Measurements from ENCODE around the gene PIK3R6. TPM values are rescaled to one million over a fixed set of nuclear protein-coding genes. Genes with fewer than 3 reads are reported as not detected.

The PIK3R6 gene
- total and polyA plus RNA-seq, 2 experiments from 2014 or later: 0.11 to 0.24 TPM

- Mint-ChIP-seq H3K9me3 (no peaks in the 10 kb centered on the region), H3K4me1 (peaks cover 2% of the 10 kb centered on the region), H3K4me3 (no peak overlapping the region), H3K27ac (no peak overlapping the region), H3K27me3 (ENCODE audit: insufficient read depth, low read depth, poor library complexity) (peaks cover 6% of the 10 kb centered on the region), H3K36me3 (ENCODE audit: low read depth) (no peaks in the 10 kb centered on the region; the same call in 1 of the 3 replicates)
- Histone ChIP-seq H3K4me3 (no peak overlapping the region), H3F3A (replicated peaks; ENCODE audit: low read depth) (no peaks in the 10 kb centered on the region), H3K79me2 (replicated peaks; ENCODE audit: insufficient read depth) (no peaks in the 10 kb centered on the region), H4K20me1 (replicated peaks; ENCODE audit: insufficient read depth) (no peaks in the 10 kb centered on the region), H2AFZ (no peak overlapping the region), H3K9me2 (ENCODE audit: insufficient read depth) (no peaks in the 10 kb centered on the region), H3K27me3 (ENCODE audit: insufficient read depth) (no peaks in the 10 kb centered on the region), H3K27ac (ENCODE audit: low read depth) (no peak overlapping the region), H3K4me2 (no peak overlapping the region), H3K4me1 (ENCODE audit: insufficient read depth) (peaks cover 6% of the 10 kb centered on the region; the same call in 1 of the 2 replicates), H3K36me3 (ENCODE audit: insufficient read depth) (no peaks in the 10 kb centered on the region)
- TF ChIP-seq JUNB (IDR thresholded peaks at IDR 0.05; ENCODE audit: unreplicated experiment): no peak
- TF ChIP-seq ZNF114 (CRISPR knock-in tag; IDR thresholded peaks at IDR 0.05): no peak
- no peak for TF ChIP-seq EZH2phosphoT487 (IDR thresholded peaks at IDR 0.05; ENCODE audit: unreplicated experiment)
- TF ChIP-seq NANOG (IDR thresholded peaks at IDR 0.05; ENCODE audit: borderline replicate concordance): no peak
- TF ChIP-seq CREB1 (CRISPR knock-in tag; IDR thresholded peaks at IDR 0.05; ENCODE audit: low read depth): no peak
- TF ChIP-seq ETS1 (IDR thresholded peaks at IDR 0.05): no peak
- TF ChIP-seq ZNF331 (CRISPR knock-in tag; IDR thresholded peaks at IDR 0.05; ENCODE audit: low read depth): no peak
- TF ChIP-seq POLR2AphosphoS5 (IDR thresholded peaks at IDR 0.05; ENCODE audit: low read depth): no peak
- no peak for TF ChIP-seq CTCF (conservative IDR thresholded peaks at IDR 0.05; ENCODE audit: low read depth in 2 of 2)
- no peak for TF ChIP-seq STAT1 (IDR thresholded peaks at IDR 0.05; ENCODE audit: unreplicated experiment)
- TF ChIP-seq ZNF462 (CRISPR knock-in tag; IDR thresholded peaks at IDR 0.05): no peak
- TF ChIP-seq REST (IDR thresholded peaks at IDR 0.05; ENCODE audit: unreplicated experiment): no peak
- no peak for TF ChIP-seq EZH2 (IDR thresholded peaks at IDR 0.05; ENCODE audit: low read depth, unreplicated experiment)
- ATAC-seq (no peak), DNase-seq (ENCODE audit: low spot score) (no peak)
Observed at GRCh38 chr17:8880466-8880865, 13.0 kb upstream of the PIK3R6 start.
